NCI-H2029 treated with DMSO at 0.1 percent for 48 hours (cell line): Measurements from ENCODE around the gene UMAD1.
A peak's percentile ranks its signal among the peaks of the same experiment; 100 is the strongest.

Experiments
- DNase-seq: peaks from one replicate; lab custom pipeline; 2025; lab: John Stamatoyannopoulos, UW

UMAD1 gene

DNA sequence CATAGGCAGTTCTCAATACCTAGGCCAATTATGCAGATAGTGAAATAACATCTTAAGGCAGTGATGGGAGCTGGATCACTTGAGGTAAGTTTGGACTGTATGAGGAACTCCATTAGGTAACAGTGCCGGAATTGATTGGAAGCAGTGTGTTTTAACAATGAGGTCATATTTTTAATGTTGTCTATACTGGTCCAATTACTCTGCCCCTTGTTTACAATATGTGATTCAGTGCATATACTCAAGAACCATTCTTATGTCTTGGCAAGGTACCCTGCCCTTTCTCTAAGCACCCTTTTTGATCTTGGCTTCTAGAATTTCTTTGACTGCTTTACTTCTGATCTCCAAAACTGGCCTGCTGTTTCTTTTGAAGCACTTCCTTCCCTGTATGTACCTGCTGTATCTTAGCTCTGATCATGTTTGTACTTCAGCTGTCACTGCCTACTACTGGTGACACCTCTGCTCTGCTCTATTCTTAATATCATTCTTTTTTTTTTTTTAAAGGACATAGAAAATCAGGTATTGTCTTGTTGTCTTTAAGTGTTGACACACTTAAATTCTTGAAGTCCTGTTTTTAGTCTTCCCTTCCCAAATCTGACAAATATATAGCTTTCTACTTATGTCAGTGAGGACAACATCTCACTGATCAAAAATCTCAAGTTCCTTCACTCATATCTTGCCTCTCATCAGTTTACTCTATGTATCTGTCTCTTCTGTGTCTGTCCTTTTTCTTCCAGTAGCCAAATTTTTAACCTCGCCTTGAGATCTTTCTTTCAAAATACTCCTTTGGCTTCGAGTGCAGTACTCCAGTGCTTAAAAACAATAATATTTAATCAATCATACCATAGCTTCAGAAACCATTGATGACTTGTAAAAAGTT is 124.2 kb downstream of the UMAD1 start:
- DNase-seq = peak; percentile 64

DNA sequence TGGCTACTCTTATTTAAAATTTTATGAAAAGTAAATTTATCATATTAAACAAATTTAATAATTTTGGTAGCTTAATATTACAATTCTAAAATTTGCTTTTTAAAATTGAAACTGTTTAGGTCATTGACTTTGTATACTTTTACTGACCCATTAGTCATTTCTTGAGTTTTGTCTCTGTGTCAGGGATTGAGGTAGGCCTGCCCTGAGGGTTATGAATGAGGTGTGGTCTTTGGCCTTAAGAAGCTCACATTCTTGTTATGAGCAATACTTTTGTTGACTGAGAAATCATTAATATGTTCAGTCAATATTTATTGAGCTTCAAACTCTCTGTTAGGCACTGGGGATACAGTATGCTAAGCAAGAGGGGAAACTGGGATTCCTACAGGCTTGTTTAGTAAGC is 124.9 kb downstream of the UMAD1 start:
- no peak for DNase-seq

DNA sequence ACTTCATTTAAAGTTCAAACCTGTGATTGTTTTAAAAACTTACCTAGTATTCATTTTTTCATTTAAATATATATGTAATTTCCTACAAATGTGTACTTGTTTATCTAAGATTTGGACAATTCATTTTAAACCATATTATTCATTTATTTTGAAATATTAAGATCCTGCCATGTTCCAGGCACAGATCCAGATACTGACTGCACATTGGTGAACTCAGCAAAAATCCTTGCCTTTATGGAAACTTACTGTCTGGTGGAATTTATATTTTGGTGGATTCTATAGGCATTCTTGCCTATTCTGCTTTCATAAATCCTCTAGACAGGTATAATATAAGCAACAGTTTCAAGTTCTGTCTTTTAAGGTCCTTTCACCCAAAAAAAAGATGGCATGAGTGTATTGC is 126.1 kb downstream of the UMAD1 start:
- no peak for DNase-seq

DNA sequence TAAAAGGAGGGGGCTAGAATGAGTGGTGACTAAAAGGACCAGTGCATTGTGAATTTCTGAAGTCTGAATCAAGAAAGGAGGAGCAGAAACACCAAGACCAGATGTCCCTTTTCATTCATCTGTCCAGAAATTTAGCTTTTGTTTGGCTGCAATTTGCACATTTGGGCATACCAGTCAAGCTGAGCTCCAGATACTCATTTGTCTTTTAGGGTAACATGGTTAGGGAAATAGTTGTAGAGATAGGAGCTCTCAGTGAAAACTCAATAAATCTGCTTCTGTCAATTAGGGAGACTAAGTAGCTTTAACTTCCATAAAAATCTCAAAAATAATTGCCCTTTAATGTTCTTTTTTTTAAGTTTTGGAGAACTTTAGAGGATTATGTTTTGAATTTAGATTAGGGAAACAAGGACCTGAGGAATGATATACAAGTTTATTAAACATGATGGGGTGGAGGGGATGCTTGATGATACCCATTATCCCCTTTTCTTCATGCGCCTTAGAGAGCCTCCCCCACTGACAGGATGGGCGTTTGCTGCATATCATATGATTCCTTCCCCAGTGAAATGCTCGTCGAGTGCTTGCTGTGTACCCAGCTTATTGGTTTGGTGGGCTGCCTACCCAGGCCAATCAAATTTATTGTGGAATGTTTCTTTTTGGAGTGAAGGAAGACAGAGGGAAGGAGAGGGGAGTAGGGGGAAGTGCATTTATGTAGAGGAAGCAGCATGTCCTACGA is 128.6 kb downstream of the UMAD1 start:
- no peak for DNase-seq

DNA sequence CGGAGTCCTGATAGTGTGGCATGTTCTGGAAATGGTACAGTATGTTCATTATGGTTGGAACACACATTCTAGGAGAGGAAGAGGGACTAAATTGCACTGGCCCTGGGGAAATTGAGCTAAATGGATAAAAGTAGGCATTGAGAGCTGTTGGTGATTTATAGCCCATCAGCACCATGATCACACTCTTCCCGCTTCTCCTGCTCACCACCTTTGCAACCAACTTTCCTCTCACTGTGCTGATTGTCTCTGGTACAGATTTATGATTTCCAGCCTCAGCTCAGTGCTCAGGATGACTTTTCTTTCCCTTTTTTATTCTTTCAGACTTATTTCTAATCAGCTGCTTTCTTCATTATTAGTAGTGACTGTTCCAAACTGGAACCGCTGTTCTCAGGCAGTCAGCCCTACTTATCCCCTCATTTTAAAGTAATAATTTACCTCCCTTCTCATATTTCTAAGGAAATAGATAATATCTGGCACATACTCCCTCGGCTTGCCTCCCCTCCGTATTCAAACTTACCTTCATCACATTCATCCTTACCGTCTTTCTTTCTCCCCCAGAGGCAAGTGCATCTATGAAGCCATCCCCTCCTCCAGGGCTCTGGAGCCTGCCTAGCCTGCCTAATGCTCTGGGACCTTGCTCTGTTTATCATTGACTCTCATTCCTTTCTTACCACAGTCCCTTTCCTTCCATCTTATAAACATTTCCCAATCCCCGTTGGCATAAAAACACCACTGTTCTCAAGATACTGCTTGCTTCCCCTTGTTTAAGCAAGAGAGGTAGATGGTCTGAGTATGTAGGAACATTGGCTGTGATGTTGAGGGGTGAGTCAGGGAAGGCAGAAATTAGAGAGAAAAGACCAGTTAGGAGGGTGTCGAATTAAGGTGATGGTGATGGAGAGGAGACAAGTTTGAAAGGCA is 129.4 kb downstream of the UMAD1 start:
- no peak for DNase-seq

DNA sequence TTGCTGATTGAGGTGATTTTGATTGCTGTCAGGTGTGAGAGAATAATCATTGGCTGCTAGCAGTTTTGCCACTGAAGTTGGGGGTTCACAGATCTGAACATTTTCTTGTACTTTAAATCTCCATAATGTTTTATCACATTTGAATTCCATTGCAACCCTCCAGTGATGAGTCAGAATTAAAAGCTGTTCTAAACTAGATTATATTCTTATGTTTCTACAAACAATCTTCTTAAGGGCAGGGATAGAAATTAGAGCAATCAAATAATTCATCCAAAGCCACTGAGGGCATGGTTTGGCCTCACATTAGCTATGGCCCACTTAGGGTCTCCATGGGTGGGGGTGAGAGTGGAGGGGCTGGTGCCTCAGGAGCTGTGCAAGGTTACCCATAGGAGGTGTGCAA is 130.9 kb downstream of the UMAD1 start:
- DNase-seq = no peak

DNA sequence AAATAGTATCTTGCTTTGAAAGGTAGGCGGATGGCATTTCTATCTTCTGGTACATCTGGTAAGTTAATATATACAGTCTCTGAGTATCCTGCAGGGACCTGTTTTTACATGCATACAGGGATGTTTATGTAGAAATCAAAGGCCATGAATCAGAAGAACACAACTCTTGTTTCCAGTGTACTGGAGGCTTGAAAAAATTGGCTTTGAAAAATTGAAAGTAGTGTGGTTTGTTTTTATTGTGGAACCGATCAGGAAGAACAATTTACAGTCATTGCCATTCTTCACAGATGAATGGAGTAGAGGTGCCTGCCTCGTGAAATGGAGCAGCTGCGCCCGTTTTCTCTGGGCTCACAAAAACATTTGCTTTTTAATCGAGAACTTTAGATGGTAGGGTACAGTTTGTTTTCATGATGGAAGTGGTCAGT is 131.9 kb downstream of the UMAD1 start:
- DNase-seq = no peak

DNA sequence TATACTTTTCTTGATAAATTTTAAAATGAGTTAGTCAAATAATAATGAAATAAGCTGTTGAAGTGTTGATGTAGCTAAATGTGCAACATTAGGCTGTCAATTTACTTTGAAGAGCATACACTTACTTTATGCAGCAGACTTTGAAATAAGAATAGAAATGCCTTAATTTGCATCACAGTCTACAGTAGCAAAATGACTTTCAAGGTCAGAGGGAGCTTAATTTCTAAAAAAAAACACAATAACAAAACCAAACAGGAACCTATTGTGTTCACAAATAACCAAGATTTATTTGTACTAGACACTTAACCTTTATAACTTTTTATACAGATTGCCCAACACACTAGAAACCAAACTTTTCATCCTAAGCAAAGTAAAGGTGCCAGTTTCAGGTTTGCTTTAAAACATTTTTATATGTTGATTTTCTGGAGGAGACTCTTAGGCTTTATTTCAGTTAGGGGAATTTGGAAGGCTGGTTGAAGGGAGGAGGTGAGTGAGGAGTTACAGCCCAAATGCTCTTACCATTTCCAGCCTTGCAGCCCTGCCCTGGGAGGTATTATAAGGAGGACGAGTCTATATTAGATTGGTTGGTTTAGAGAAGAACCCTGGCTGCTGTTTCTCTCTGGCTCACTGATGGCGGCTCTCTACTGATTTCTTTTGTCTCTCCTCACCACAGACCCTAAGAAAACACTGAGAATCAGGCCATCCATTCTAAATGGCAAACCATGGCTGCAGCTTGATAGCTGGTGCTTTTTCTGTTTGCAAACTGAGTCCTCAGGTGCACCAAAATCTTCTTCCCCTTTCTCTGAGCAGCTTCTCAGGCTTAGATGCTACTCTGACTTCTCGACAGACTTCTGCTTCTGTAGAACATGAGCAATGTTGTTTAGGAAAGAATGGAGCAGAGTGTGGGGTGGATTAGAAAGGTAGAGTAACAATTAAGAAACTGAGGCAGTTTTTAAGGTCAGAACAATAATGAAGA is 133.1 kb downstream of the UMAD1 start:
- no peak for DNase-seq

DNA sequence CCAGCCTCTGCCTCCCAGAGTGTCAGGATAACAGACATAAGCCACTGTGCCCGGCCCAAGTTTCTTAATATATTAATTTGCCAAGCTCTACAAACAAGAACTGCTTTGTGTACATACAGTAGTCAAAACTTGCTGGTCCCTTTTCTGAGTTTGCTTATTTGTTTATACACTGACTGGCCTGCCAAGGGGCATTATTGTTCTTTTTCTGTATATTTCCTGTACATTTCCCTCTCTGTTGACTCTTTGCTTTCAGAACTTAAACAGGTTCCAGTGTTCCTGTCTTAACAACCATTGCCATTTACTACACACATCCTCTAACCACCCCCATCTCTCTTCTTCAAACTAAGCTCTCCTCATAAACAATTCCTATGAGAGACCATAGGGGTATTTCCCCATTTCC is 139.3 kb downstream of the UMAD1 start:
- no peak for DNase-seq

DNA sequence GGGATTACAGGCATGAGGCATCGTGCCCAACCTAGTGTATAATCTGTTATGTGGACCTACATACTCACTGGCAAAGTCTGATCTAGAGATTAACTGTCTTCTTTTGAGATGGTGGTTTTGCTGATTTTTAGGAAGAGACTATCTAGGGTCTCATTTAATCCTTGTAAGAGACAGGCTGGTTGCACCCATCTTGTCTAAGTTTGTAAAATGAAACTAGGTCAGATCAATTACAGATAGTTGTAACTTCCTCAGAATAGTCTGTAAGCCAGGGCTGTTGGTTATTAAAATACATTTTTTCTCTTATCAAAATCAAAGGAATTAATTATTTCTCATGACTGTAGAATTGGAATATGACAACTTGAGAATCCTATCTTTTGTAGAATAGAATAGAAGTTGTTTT is 142.4 kb downstream of the UMAD1 start:
- DNase-seq = no peak

DNA sequence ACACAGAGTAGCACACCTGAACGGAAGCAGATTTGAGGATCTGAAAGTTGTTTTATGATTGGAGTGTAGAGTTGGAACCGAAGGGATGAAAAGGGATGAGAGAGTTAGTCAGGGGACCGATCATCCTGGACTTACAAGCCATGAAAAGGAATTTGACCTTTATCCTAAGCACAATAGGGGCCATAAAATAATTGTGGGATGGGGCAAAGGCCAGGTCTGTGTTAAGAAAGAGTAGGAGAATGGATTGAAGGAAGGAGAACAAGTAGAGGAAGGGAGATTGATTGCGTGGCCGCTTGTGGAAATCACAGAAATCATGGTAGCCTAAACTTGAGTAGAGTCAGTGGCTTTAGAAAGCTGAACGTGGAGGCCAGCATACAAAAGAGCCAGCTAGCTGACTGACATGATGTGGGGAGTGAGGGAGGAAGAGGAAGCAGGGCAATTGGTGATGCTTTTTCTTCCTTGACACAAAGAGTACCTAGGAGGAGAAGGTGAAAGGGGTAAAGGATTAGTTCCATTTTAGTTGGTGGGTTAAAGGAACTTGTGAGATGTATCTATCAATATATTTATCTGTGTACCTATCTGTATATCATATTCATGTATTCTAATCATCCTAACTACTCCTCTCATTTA is 144.9 kb downstream of the UMAD1 start:
- DNase-seq = no peak

DNA sequence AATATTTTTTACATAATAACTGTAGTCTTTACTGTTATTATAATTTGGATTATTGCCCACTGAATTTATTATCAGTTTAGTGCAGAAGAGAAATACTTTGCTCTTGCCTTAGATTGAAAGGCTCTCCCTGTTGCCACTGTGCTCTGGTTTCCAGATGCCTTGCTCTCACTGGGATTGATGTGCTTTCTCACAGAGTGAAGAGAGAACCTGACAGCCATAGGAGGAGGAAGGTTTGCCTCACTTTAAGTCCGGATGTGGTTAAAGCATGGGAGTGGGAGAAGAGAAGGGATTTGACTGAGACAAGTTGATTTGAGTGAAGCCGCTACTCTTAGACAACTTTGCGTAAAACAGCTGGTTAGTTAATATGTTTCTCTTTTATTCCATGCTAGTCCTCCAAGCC is 146.0 kb downstream of the UMAD1 start:
- no peak for DNase-seq

DNA sequence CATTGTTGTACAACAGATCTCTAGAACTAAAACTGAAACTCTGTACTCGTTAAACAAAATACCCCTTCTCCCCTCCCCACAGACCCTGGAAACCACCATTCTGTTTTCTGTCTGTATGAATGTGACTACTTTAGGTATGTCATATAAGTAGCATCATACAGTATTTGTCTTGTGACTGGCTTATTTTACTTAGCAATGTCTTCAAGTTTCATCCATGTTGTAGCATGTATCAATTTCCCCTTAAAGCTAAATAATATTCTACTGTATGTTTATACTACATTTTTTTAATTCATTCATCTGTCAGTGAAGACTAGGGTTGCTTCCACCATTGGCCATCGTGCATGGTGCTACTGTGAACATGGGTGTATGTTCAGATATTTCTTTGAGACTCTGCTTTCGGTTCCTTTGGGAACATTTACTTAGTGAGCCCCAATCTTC is 149.0 kb downstream of the UMAD1 start:
- DNase-seq = no peak

DNA sequence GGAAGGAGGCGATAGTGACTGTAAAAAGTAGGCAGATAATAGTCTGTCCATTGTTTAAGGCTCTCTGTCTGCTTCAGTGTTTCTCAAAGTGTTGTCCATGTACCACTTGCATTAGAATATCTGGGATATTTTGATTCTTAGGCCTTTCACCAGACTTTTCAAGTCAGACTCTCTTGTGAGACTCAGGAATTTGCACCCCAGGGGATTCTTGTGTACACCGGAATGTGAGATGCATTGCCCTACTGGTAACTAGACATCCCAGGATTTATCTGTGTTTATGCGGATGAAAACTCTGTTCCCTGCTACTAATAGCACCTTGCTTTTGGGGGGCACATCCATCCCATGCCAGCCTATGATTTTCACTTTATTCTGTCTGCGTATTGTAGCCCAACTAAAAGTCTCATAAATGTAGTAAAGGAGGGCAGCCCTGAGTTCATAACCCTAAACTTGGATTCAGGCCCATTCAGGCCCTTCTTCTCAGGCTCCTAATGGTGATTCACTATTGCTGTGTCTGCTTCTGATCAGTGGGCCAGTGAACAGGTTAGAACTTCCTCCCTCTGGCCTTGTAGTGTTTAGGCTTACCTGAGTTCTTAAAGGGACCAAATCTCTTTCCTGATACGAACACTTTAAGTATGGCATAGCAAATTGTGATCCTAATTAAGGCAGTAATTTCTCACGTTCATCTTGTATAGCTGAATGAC is 149.6 kb downstream of the UMAD1 start:
- no peak for DNase-seq

DNA sequence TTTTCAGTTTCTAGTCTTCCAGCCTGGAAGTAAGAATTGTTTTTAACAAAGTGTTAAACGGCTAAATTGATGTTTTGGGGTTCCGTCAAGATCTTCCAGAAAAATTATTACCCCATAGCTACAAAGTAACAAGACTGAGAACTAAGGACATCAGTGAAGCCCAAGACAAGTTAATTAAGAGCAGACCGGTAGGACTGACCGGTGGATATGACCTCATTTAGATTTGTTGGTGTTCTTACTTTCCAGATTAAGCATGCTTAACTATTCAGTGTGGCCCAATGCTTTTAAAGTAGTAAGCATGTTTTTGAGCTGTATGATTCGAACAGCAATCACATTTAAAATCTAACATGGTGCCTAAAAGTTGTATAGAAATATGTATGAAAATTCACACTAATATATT is 151.0 kb downstream of the UMAD1 start:
- no peak for DNase-seq

DNA sequence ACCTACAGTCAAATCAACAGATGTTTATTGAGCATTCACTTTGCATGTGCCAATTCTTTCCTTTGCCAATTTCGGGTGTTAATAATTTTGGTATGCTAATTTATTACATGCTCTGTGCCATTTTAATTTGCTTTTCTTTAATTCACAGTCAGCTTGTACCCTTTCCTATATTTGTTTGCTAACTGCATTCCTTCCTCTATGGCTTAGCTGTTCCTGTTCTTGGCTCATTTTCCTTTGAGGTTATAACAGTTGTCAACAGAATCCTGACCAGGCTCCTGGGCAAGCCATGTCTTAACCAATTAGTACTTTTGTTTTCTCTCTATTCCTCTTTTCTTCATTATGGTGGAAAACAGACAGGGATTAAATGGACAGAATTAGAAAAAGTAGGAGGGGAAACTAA is 151.5 kb downstream of the UMAD1 start:
- no peak for DNase-seq

DNA sequence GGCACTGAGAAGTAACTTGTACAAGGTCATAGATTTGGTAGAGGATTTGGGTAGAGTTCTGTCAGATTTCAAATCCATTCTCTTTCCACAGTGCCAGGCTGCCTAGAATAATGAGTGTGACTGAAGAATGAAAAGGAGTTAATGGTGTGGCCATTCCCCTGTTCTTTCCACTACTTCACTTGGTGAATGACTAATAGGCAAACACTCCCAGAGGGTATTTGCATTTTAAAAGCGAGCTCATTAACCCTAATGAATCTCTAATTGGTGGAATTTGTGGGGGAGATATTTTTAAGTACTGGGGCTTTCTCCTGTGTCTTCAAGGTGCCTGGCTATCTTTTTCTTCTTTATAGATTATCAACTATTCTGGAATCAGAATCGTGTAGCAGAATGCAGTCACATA is 152.7 kb downstream of the UMAD1 start:
- no peak for DNase-seq

DNA sequence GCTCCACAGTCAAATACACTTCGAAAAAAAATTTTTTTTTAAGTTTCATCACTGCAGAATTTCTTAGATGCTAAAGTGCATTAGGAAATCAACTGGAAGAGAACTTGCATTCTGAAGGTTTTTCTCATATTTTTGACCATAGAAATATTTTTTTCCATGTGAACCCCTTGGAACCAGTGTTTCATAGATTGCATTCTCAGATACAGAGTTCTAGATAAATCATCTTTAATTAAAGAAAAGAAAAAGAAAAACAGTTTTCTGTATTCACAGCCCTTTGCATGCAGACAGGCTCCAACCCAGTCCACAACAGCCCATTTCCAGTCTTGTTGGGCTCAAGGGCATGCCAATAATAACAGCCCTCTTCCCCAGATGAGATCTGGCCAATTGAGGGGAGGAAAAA is 153.4 kb downstream of the UMAD1 start:
- no peak for DNase-seq

DNA sequence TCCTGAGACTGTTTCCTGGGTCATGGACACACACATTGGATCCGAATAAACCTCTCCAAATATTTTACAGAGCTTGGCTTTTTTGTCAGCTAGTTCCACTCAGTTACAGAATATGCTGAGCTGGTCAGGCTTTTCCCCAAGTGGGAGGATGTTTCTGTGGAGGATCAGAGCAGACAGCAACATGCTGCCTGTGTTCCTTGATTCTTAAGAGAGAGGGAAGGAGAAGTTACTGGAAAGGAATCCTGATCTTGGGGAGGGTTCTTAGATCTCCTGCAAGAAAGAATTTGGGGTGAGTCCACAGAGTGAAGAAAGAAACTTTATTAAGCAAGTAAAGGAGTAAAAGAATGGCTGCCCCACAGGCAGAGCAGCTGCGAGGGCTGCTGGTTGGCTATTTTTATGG is 154.7 kb downstream of the UMAD1 start:
- DNase-seq = no peak

DNA sequence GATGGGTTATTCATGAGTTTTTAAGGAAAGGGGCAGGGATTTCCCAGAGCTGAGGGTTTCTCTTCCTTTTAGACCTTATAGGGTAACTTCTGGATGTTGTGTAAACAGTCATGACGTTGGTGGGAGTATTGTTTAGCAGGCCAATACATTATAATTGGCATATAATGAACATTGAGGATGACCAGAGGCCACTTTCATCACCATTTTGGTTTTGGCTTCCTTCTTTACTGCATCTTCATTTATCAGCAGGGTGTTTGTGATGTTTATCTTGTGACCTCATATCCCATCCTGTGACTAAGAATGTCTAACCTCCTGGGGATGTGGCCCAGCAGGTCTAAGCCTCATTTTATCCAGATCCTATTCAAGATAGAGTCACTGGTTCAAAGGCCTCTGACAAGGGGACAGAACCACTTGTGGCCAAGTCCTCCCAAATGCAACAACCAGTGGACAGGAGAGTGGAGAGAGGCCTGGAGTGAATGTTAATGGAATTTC is 155.1 kb downstream of the UMAD1 start:
- DNase-seq = no peak
